Smooth muscle cell (in vitro differentiated cells): ENCODE data around the gene PPP2R3C. TPM values are rescaled to one million over a fixed set of nuclear protein-coding genes. Genes with fewer than 3 reads are reported as not detected.
A peak's percentile ranks its signal among the peaks of the same experiment; 100 is the strongest.
"Not testable (repeated sequence)": the region's sequence is repeated elsewhere in the genome, so short reads cannot be mapped to it uniquely, and the experiment has no call there.

Source experiments
- DNase-seq: peaks from one replicate; lab custom pipeline; 2025; ENCODE audit not compliant: unreplicated experiment; lab: John Stamatoyannopoulos, UW
- H2AFZ ChIP-seq: fragments of 200-600 bp; sonication (generic); 2 replicates; pipeline ENCODE4 v1.6.0; 2016; ENCODE audit warnings: antibody characterized with exemption, low read depth, mild to moderate bottlenecking
- H3F3A ChIP-seq: fragments of 200-600 bp; sonication (generic); 2 replicates; pipeline ENCODE4 v1.6.0; 2017; ENCODE audit warnings: antibody characterized with exemption, low read depth
- H3K27ac ChIP-seq: fragments of 200-600 bp; sonication (generic); 2 replicates; pipeline ENCODE4 v1.5.1; 2016; ENCODE audit warnings: low read depth, mild to moderate bottlenecking
- H3K27me3 ChIP-seq: fragments of 200-600 bp; sonication (generic); 2 replicates; pipeline ENCODE4 v1.6.1; 2016; ENCODE audit warnings: low read depth, mild to moderate bottlenecking
- H3K36me3 ChIP-seq: fragments of 200-600 bp; sonication (generic); 2 replicates; pipeline ENCODE4 v1.5.1; 2016; ENCODE audit warnings: low read depth
- H3K4me1 ChIP-seq: fragments of 200-600 bp; sonication (generic); 2 replicates; pipeline ENCODE4 v1.5.1; 2016; ENCODE audit warnings: low read depth
- H3K4me2 ChIP-seq: fragments of 200-600 bp; sonication (generic); 2 replicates; pipeline ENCODE4 v1.6.0; 2016; ENCODE audit warnings: mild to moderate bottlenecking
- H3K4me3 ChIP-seq: fragments of 200-600 bp; sonication (generic); 2 replicates; pipeline ENCODE4 v1.5.1; 2016; ENCODE audit warnings: mild to moderate bottlenecking
- H3K79me2 ChIP-seq: fragments of 200-600 bp; sonication (generic); 2 replicates; pipeline ENCODE4 v1.6.0; 2016; ENCODE audit warnings: low read depth, mild to moderate bottlenecking
- H3K9ac ChIP-seq: fragments of 200-600 bp; sonication (generic); 2 replicates; pipeline ENCODE4 v1.6.0; 2016; ENCODE audit warnings: low read depth
- H3K9me3 ChIP-seq: fragments of 200-600 bp; sonication (generic); replicated peaks from 2 replicates; pipeline ENCODE4 v1.5.1; 2016; ENCODE audit warnings: low read depth
- H4K20me1 ChIP-seq: fragments of 200-600 bp; sonication (generic); 2 replicates; pipeline ENCODE4 v1.6.0; 2016; ENCODE audit warnings: low read depth
- CTCF ChIP-seq: fragments of 200-600 bp; sonication (generic); IDR thresholded peaks from 2 replicates; pipeline ENCODE4 v1.5.1; 2017; ENCODE audit warnings: borderline replicate concordance, mild to moderate bottlenecking, antibody characterized with exemption; ENCODE audit not compliant: insufficient read depth, poor library complexity, severe bottlenecking
- WGBS: methylation state at CpG from one replicate; pipeline ENCODE4 v1.1.7; 2016; ENCODE audit warnings: low lambda C conversion rate; 5-methylcytosine and 5-hydroxymethylcytosine counted together
- polyA plus RNA-seq: library from polyadenylated mRNA; unstranded; fragments of >200 nt; fragmentation: Nextera tagmentation; extraction: Ambion mirVana; gene quantifications from 2 replicates; pipeline ENCODE4 v1.2.1, GENCODE V29; 2016
- total RNA-seq: library from RNA; depleted of rRNA; stranded (reverse); fragments of >200 nt; gene quantifications from 2 replicates; pipeline ENCODE4 v1.2.3, GENCODE V29; 2014

The PPP2R3C gene
- total and polyA plus RNA-seq, 2 experiments from 2014 or later = 32.3 to 35.6 TPM

GRCh38 chr14:35158951-35159653 is 37.3 kb upstream of the PPP2R3C start:
- Histone ChIP-seq H3K9me3 (no peaks in the 10 kb centered on the region), H3K27me3 (no peaks in the 10 kb centered on the region), H3K36me3 (no peaks in the 10 kb centered on the region), H3K9ac (peak overlapping the region; percentile 59), H3K4me3 (no peak overlapping the region), H3K27ac (peak overlapping the region; percentile 90), H3K4me1 (peaks cover 19% of the 10 kb centered on the region), H3K79me2 (no peaks in the 10 kb centered on the region), H3F3A (peaks cover 6% of the 10 kb centered on the region), H3K4me2 (peak overlapping the region; percentile 65), H4K20me1 (peaks cover 11% of the 10 kb centered on the region), H2AFZ (no peak overlapping the region)
- 64% methylated on average over 8 of the region's 8 CpGs for WGBS
- TF ChIP-seq CTCF = no peak
- no peak for DNase-seq

GRCh38 chr14:35158491-35158890 is 36.7 kb upstream of the PPP2R3C start:
- H3K9ac ChIP-seq = peak overlapping the region; percentile 59
- no peak for TF ChIP-seq CTCF
- peak overlapping the region; percentile 90 for H3K27ac ChIP-seq
- H4K20me1 ChIP-seq = peaks cover 11% of the 10 kb centered on the region
- H3K4me1 ChIP-seq = peaks cover 19% of the 10 kb centered on the region
- H3K9me3 ChIP-seq = no peaks in the 10 kb centered on the region
- no peak overlapping the region for H3K4me2 ChIP-seq
- H2AFZ ChIP-seq = no peak overlapping the region
- DNase-seq = no peak
- no peaks in the 10 kb centered on the region for H3K36me3 ChIP-seq
- WGBS = 87% methylated on average over 2 of the region's 2 CpGs
- no peak overlapping the region for H3K4me3 ChIP-seq
- H3K27me3 ChIP-seq = no peaks in the 10 kb centered on the region
- peaks cover 6% of the 10 kb centered on the region for H3F3A ChIP-seq
- no peaks in the 10 kb centered on the region for H3K79me2 ChIP-seq

GRCh38 chr14:35155962-35156361 is 34.2 kb upstream of the PPP2R3C start:
- DNase-seq = no peak
- no peak overlapping the region for H3K4me3 ChIP-seq
- H3K36me3 ChIP-seq = no peaks in the 10 kb centered on the region
- H3K4me1 ChIP-seq = peaks cover 19% of the 10 kb centered on the region
- H4K20me1 ChIP-seq = peaks cover 11% of the 10 kb centered on the region
- 25% methylated on average over 1 of the region's 1 CpG for WGBS
- no peaks in the 10 kb centered on the region for H3K9me3 ChIP-seq
- H3K27me3 ChIP-seq = no peaks in the 10 kb centered on the region
- no peaks in the 10 kb centered on the region for H3K79me2 ChIP-seq
- peak overlapping the region; percentile 43 for H3K27ac ChIP-seq
- TF ChIP-seq CTCF = no peak
- H3F3A ChIP-seq = peaks cover 6% of the 10 kb centered on the region
- H2AFZ ChIP-seq = no peak overlapping the region
- H3K9ac ChIP-seq = no peak overlapping the region
- peak overlapping the region; percentile 25 for H3K4me2 ChIP-seq

GRCh38 chr14:35154016-35154415 is 32.2 kb upstream of the PPP2R3C start:
- H3K27me3 ChIP-seq = no peaks in the 10 kb centered on the region
- H3K79me2 ChIP-seq = no peaks in the 10 kb centered on the region
- no peak overlapping the region for H2AFZ ChIP-seq
- peaks cover 7% of the 10 kb centered on the region for H3K4me1 ChIP-seq
- H4K20me1 ChIP-seq = no peaks in the 10 kb centered on the region
- H3F3A ChIP-seq = no peaks in the 10 kb centered on the region
- H3K36me3 ChIP-seq = no peaks in the 10 kb centered on the region
- no peak overlapping the region for H3K9ac ChIP-seq
- 87% methylated on average over 2 of the region's 2 CpGs for WGBS
- no peak for TF ChIP-seq CTCF
- H3K4me3 ChIP-seq = no peak overlapping the region
- H3K27ac ChIP-seq = no peak overlapping the region
- no peak overlapping the region for H3K4me2 ChIP-seq
- DNase-seq = no peak
- no peaks in the 10 kb centered on the region for H3K9me3 ChIP-seq

GRCh38 chr14:35152531-35152930 is 30.7 kb upstream of the PPP2R3C start:
- WGBS = 99% methylated on average over 26 of the region's 35 CpGs
- not testable (repeated sequence) for H3K9me3 ChIP-seq, H3K79me2 ChIP-seq, DNase-seq, H3K4me3 ChIP-seq, H3K27ac ChIP-seq, H3K4me1 ChIP-seq, H3K27me3 ChIP-seq, H3K36me3 ChIP-seq, H3K4me2 ChIP-seq, H3F3A ChIP-seq, H4K20me1 ChIP-seq, H2AFZ ChIP-seq, H3K9ac ChIP-seq
